ENCODE measurements around the gene ADRA1B.

ADRA1B gene

GRCh38 chr5:159928122-159928909 is 12.0 kb downstream of the ADRA1B start:
- no peak for DNase-seq (ENCODE audit: low read depth in 2 of 2)

DNA sequence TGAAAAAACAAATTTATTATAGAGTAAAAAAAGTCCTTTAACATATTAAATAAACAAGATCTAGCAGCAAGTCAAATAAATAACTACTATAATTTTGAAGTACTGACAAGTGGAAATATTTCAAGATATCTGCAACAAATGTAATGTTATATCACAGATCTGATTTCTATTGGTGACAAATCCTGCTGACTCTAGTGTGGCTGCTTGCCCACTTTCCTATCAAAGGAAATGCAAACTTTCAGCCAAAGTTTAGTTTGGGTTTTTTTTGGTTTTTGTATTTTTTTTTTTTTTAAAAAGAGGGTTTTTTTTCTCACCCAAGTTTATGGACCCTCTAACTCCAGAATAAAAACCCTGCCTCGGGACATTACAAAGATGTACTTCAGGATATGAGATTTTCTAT is 12.9 kb downstream of the ADRA1B start:
- no peak for DNase-seq (ENCODE audit: low read depth in 2 of 2)

DNA sequence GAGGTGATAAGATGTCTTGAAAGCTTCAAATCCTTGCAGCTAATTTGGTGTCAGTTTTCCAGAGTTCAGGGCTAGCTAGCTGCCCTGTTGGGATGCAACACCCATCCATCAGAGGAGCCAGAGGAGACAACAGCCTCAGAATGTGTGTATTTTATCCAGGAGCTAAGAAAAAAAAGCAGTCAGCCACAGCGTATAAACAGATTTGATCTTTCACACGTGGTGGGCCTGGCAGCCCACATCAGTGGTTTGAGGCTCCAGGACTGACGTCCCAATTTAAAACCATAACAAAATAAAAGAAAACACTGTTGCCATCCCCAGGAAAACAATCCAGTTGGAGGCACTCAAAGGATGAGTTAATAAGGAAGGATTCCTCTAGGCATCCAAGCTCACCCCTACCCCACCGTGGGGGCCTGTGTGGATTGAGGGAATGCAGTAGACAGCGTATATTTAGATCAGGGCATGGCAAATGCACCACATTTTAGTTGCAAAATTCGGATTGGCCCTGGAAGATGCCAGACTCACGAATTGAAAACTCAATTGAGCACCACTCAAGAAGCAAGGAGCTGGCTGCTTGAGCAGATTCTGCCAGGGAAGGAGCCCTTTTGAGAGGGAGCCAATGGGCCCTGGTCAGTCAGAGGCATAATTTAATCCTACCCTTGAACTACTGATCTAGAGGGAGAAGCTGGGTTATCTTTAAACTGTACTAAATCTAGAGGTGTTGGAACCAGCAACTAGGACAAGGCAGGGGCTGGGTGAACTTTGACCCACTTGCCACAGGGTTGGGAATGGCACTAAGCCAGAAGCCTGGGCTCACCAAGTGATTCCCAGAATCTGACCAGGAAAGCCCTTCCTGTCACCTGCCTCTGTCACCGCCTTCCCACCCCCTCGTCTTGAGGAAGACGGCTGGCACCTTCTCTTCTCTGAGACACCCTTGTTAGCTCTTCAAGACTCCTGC is 17.5 kb downstream of the ADRA1B start:
- DNase-seq (ENCODE audit: low read depth in 2 of 2), result no peak

DNA sequence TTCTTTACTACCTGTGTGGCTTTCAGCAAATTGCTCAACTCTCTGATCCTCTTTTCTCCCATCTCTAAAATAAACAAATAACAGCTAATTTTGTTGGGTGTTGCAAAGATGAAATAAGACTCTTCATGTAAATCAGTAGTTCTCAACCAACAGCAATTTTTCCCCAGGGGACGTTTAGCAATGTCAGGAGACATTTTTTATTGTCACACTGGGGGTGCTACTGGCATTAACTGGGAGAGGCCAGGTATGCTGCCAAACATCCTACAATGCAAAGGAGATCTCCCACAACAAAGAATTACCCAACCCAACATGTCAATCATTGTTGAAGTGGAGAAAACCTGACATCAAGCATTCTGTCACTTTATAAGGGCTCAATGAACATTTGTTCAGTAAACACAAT is 19.7 kb downstream of the ADRA1B start:
- no peak for DNase-seq (ENCODE audit: low read depth in 2 of 2)

- DNase-seq (ENCODE audit: low read depth in 2 of 2), result no peak
Measured at GRCh38 chr5:159936686-159937329, 20.5 kb downstream of the ADRA1B start.

DNA sequence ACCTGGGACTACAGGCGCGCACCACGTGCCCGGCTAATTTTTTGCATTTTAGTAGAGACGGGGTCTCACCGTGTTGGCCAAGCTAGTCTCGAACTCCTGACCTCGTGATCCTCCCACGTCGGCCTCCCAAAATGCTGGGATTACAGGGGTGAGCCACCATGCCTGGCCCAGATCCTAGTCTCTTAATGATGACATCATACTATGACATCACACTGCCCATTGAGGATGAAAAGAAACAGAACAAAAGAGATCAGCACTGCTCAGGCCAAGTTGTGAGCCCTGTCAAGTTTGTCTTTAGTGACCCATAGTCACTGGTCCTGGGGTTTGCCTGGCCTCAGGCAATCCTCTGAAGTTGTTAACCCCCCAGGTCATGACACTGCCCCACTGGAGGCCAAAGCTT is 21.3 kb downstream of the ADRA1B start:
- no peak for DNase-seq (ENCODE audit: low read depth in 2 of 2)

DNA sequence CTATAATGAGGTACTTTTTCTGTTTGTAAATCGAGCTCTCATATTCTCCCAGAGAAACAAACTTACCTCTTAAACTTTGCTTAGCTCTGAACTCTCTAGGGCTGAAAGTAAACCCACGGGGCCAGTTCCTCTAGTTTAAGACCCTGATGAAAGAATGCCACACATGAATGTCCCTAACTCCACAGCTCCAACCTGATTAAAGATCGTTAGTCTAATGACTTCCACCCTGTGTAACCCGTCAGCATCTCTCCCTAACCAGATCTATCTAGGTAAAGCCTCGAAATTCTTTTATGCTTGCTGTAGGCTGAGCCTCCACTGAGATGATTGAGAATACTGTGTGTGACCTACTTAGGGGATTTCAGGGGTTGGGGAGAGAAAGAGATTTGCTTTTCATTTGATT is 27.0 kb downstream of the ADRA1B start:
- no peak for DNase-seq (ENCODE audit: low read depth in 2 of 2)

DNA sequence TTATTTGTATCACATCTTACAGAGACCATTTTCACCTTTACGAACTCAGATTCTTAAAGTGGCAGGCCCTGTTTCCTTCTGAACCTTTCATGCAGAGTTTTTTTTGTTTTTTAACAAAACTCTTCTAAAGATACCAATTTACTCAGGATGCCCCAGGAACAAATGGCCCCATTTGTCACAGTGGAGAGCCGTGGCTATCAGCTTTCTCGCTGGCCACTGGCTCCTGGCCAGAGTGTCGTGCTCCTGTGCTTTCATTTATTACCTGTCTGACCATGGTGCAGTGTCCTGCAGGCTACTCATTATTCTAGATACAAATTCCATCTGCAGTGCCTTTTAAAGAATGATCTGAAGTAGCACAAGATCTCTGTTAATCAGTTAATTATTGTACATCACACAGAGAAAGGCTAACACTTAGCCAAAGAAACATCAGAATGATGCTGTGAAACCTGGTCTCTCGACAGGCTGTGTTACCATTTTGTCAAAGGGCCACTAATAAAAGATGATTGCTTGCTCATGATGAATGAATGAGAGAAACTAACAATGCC is 27.8 kb downstream of the ADRA1B start:
- no peak for DNase-seq (ENCODE audit: low read depth in 2 of 2)

DNA sequence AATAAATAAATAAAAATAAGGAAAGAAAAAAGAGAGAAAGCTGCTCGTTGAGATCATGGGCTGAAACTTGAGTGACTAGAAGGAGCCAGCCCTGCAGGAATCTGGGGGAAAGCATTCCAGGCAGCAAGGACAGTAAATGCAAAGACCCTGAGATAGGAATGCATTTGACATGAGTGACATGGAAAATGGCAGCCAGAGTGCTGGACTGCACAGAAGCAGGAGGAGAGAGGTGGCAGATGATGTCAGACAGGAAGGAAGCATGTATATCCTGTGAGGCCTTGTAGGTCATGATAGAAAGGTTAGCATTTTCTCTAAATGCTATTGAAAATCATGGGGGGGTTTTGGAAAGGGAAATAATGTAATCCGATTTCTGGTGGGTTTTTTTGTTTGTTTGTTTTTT is 29.1 kb downstream of the ADRA1B start:
- DNase-seq (ENCODE audit: low read depth in 2 of 2), result no peak

DNA sequence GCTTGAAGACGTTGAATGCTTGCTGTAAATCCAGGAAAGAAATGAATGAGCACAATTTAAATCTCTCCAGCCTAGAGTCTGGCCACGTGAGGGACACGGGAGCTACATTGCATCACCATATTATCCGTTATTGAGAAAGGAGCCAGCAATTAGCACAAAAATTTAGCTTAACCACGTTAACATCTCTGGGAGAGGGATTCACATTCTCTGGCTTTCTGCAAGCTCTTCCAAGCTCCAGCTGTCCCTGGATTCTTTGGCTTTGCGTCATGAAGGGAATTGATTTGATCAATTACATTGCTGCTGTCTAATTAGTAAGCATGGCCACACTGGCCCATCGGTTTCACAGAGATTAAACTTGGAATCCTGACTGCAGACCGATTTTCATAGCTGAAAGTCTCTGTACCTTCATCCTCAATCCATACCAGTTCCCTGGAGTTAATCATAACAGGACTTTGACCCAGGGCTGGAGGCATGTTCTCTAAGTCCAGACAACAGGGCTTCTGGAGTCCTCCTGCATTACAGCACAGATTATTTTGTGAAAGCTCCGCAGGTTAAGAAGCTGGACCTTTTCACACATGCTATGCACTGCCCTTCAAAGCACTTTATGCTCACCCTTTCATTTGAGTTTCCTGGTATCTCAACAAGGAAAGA is 31.6 kb downstream of the ADRA1B start:
- DNase-seq (ENCODE audit: low read depth in 2 of 2), result no peak

DNA sequence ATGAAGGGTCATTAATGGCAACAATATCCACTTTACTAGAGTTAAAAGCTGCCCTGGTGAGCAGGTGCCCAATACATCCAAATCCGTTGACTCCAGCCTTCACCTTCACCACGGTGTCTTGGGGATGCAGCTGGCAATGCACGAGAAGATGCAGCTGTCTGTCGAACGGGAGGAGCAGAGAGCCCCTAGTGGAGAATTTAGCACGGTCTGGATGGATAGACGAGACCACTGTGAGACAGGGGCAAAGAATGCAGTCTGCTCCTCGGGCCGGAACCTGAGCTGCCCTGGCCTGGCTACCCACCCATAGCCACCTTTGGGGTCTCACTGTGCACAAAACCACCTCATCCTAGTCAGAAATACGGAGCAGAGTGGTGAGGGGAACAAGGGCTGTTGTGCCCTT is 35.1 kb downstream of the ADRA1B start:
- DNase-seq (ENCODE audit: low read depth in 2 of 2), result no peak

- no peak for DNase-seq (ENCODE audit: low read depth in 2 of 2)
Measured at GRCh38 chr5:159951834-159952233, 35.6 kb downstream of the ADRA1B start.

DNA sequence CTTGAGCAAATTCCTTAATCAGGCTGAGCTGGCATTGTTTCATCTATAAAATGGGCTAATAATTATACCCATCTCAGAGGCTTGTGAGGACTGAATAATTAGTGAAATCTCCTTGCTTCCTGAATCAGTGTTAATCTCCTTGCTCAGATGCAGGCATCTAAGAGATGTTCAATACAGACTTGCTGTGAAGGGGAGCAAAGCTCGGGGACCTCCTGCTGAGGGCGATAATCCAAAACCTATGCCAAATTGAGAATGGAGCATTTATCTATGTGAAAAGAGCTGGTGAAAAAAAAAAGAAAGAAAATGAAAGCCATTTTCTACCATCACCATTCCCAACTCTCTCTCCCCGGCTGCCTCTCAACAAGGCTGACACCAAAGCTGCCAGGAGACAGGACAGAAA is 37.3 kb downstream of the ADRA1B start:
- no peak for DNase-seq (ENCODE audit: low read depth in 2 of 2)

DNA sequence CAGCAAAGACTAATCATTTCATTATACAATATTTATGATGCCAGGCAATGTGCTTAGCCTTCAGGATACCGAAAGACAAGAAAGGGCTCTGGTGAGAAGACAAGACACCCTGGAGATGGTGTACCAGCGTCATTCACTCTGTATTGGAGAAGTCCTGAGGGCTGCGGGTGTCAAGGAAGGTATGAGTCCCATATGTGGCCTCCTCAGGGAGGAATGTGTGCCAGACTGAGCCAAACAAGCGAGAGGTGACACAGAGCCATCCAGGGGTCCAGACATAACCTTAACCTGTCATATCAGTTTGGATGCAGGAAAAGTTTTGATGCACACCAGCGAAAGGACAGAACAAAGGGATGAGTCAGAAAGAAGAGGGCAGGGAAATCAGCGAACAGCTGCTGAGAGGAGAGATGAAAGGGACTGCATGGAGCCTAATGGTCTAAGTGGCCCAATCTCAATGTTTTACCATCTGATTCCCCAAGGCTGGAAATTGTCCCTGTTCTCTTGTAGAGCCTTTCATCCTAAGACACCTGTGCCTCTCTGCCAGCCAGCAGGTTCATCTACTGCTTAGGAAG is 38.9 kb downstream of the ADRA1B start:
- DNase-seq (ENCODE audit: low read depth in 2 of 2), result no peak

DNA sequence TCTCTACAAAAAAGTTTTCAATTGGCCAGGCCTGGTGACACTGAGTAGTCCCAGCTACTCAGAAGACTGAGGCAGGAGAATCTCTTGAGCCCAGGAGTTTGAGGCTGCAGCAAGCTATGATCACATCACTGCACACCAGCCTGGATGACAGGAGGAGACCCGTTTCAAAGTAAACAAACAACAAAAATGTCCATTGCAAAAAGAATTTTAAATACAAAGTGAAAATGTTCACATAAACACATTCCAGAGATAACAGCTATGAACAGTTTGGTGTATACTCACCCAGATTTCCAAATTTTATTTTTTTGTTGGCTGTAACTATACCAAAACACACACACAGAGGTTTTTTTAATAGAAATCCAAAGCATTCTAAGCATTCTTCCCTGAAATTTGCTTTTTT is 39.8 kb downstream of the ADRA1B start:
- DNase-seq (ENCODE audit: low read depth in 2 of 2), result no peak

GRCh38 chr5:159961176-159962160 is 45.2 kb downstream of the ADRA1B start:
- DNase-seq (ENCODE audit: low read depth in 2 of 2), result no peak

GRCh38 chr5:159962214-159962613 is 45.9 kb downstream of the ADRA1B start:
- no peak for DNase-seq (ENCODE audit: low read depth in 2 of 2)

DNA sequence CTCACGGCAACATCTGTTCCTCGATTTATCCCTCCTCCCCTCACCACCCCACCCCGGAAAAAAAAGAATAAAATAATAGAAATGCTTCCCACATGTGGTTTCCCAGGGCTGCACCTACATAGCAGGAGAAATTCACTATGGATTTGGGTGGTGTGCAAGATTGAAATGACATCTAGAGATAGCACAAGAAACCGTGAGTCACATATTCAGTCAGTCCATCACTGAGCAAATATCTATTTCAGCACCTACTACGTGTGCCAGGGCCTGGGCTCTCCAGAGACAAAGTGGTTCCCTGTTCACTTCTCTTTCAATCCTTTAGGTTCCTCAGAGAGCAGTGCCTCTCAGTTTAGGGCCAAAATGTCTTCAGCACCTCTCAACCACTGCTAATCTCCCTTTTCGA is 47.7 kb downstream of the ADRA1B start:
- no peak for DNase-seq (ENCODE audit: low read depth in 2 of 2)

- DNase-seq (ENCODE audit: low read depth in 2 of 2), result no peak
Measured at GRCh38 chr5:159965031-159965837, 49.0 kb downstream of the ADRA1B start.

Data from stimulated activated CD8-positive, alpha-beta memory T cell treated with anti-CD3 and anti-CD28 coated beads, Interleukin-7, amount 100 ng/mL, for 4 hours (primary cell).